HEK293 (cell line): ENCODE measurements around the gene CEP76.

Experiments
- CTCF ChIA-PET: fragments of 350-600 bp; formaldehyde crosslinking; extraction: SDS; loops from one replicate; lab custom pipeline; 2021; ENCODE audit warnings: antibody characterized with exemption; lab: Yijun Ruan, JAX
- POLR2A ChIA-PET: fragments of 300-600 bp; formaldehyde crosslinking; extraction: SDS; loops from one replicate; lab custom pipeline; 2020; ENCODE audit warnings: antibody characterized with exemption, inconsistent platforms; lab: Yijun Ruan, JAX
- H3K27ac ChIP-seq: fragments of 200-500 bp; sonication (Bioruptor generic); 2 replicates; pipeline ENCODE4 v1.5.1; 2014; ENCODE audit warnings: low read depth, low read length, control low read depth, inconsistent platforms; ENCODE audit errors: extremely low read depth
- H3K36me3 ChIP-seq, 2 experiments: fragments of 200-500 bp in 1 of 2; sonication (Bioruptor generic) in 1 of 2; 1 replicate in 1 of 2; 2 replicates in 1 of 2; pipeline ENCODE4 v1.5.1; 2014 to 2017; ENCODE audit warnings: inconsistent platforms in 2 of 2, low read length in 2 of 2; ENCODE audit not compliant: control insufficient read depth in 2 of 2, insufficient read depth in 1 of 2
- H3K4me1 ChIP-seq: fragments of 200-500 bp; sonication (Bioruptor generic); 2 replicates; pipeline ENCODE4 v1.5.1; 2014; ENCODE audit warnings: mild to moderate bottlenecking, low read length, inconsistent platforms; ENCODE audit not compliant: control insufficient read depth, insufficient read depth
- H3K4me3 ChIP-seq: 2 replicates; pipeline ENCODE4 v1.5.1; 2011; ENCODE audit warnings: low read depth, mild to moderate bottlenecking, control low read depth, low read length, moderate library complexity
- H3K9me3 ChIP-seq: fragments of 200-500 bp; sonication (Bioruptor generic); 2 replicates; pipeline ENCODE4 v1.5.1; 2014; ENCODE audit warnings: low read depth, low read length, inconsistent platforms; ENCODE audit not compliant: control insufficient read depth, insufficient read depth
- ELK4 ChIP-seq: IDR thresholded peaks from 2 replicates; pipeline ENCODE4 v1.6.1; 2011; ENCODE audit warnings: mild to moderate bottlenecking, low read depth, low read length, borderline replicate concordance
- KLF17 ChIP-seq: fragments of 450-650 bp; formaldehyde crosslinking; IDR thresholded peaks from 2 replicates; pipeline ENCODE4 v1.5.1; 2016; ENCODE audit warnings: missing biosample characterization, missing genetic modification characterization
- SP2 ChIP-seq: fragments of 450-650 bp; formaldehyde crosslinking; IDR thresholded peaks from 2 replicates; pipeline ENCODE4 v1.5.1; 2016; ENCODE audit warnings: missing biosample characterization, missing genetic modification characterization
- SP3 ChIP-seq: fragments of 450-650 bp; formaldehyde crosslinking; IDR thresholded peaks from 2 replicates; pipeline ENCODE4 v1.5.1; 2016; ENCODE audit warnings: missing biosample characterization, missing genetic modification characterization
- ZBTB20 ChIP-seq: fragments of 450-650 bp; formaldehyde crosslinking; IDR thresholded peaks from 2 replicates; pipeline ENCODE4 v1.5.1; 2016; ENCODE audit warnings: missing biosample characterization, missing genetic modification characterization
- ZEB2 ChIP-seq: fragments of 450-650 bp; formaldehyde crosslinking; IDR thresholded peaks from 2 replicates; pipeline ENCODE4 v1.5.1; 2016; ENCODE audit warnings: missing biosample characterization, missing genetic modification characterization
- ZNF18 ChIP-seq: fragments of 450-650 bp; formaldehyde crosslinking; IDR thresholded peaks from 2 replicates; pipeline ENCODE4 v1.5.1; 2016; ENCODE audit warnings: missing biosample characterization, missing genetic modification characterization
- ZNF280D ChIP-seq: fragments of 450-650 bp; formaldehyde crosslinking; IDR thresholded peaks from 2 replicates; pipeline ENCODE4 v1.5.1; 2016; ENCODE audit warnings: missing biosample characterization, missing genetic modification characterization
- ZNF610 ChIP-seq: fragments of 450-650 bp; formaldehyde crosslinking; IDR thresholded peaks from 2 replicates; pipeline ENCODE4 v1.5.1; 2016; ENCODE audit warnings: missing biosample characterization, missing genetic modification characterization, borderline replicate concordance
- ZNF654 ChIP-seq: fragments of 450-650 bp; formaldehyde crosslinking; IDR thresholded peaks from 2 replicates; pipeline ENCODE4 v1.5.1; 2016; ENCODE audit warnings: low read depth, missing biosample characterization, missing genetic modification characterization
- ZNF768 ChIP-seq: fragments of 450-650 bp; formaldehyde crosslinking; IDR thresholded peaks from 2 replicates; pipeline ENCODE4 v1.5.1; 2018; ENCODE audit warnings: missing biosample characterization, mild to moderate bottlenecking, missing genetic modification characterization
- TF ChIP-seq, protein P1 (sequence below): fragments of 450-650 bp; formaldehyde crosslinking; IDR thresholded peaks from 2 replicates; pipeline ENCODE4 v1.5.1; 2016; ENCODE audit warnings: missing biosample characterization, missing genetic modification characterization
- TF ChIP-seq, protein P2 (sequence below): fragments of 450-650 bp; formaldehyde crosslinking; IDR thresholded peaks from 2 replicates; pipeline ENCODE4 v1.5.1; 2016; ENCODE audit warnings: missing biosample characterization, missing genetic modification characterization
- TF ChIP-seq, protein P3 (sequence below): fragments of 450-650 bp; formaldehyde crosslinking; conservative IDR thresholded peaks from 2 replicates; pipeline ENCODE4 v1.5.1; 2016; ENCODE audit warnings: low read depth, missing biosample characterization, missing genetic modification characterization

CEP76 gene

GRCh38 chr18:12745095-12745795 lies 42.7 kb upstream of the CEP76 start (continued):
- TF ChIP-seq, protein P1, sequence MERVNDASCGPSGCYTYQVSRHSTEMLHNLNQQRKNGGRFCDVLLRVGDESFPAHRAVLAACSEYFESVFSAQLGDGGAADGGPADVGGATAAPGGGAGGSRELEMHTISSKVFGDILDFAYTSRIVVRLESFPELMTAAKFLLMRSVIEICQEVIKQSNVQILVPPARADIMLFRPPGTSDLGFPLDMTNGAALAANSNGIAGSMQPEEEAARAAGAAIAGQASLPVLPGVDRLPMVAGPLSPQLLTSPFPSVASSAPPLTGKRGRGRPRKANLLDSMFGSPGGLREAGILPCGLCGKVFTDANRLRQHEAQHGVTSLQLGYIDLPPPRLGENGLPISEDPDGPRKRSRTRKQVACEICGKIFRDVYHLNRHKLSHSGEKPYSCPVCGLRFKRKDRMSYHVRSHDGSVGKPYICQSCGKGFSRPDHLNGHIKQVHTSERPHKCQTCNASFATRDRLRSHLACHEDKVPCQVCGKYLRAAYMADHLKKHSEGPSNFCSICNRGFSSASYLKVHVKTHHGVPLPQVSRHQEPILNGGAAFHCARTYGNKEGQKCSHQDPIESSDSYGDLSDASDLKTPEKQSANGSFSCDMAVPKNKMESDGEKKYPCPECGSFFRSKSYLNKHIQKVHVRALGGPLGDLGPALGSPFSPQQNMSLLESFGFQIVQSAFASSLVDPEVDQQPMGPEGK: no peak
- TF ChIP-seq, all 188 proteins: peak for 0

GRCh38 chr18:12744103-12744502 lies 41.6 kb upstream of the CEP76 start:
- peaks cover 6% of the 10 kb centered on the region; the same call in 1 of the 2 replicates for H3K4me1 ChIP-seq
- H3K4me3 ChIP-seq: no peak overlapping the region
- ChIA-PET POLR2A (interaction anchor here (0.6 to 1.0 kb wide), 2 partner anchors 75 to 139 kb away, joined by 3 to 7 read pairs; no protein-coding TSS in a partner anchor), CTCF (interaction anchor here (0.6 to 7.2 kb wide), 20 partner anchors 9 to 415 kb away, joined by 3 to 70 read pairs (median 4); no protein-coding TSS in a partner anchor)
- H3K9me3 ChIP-seq: no peaks in the 10 kb centered on the region
- no peaks in the 10 kb centered on the region for H3K36me3 ChIP-seq
- no peak overlapping the region for H3K27ac ChIP-seq
- TF ChIP-seq SP2 (tag by site-specific recombination) (no peak), ZNF654 (tag by site-specific recombination) (peak; percentile 68), ZNF768 (tag by site-specific recombination) (no peak), ZNF280D (tag by site-specific recombination) (no peak), ELK4 (no peak), KLF17 (no peak), ZBTB20 (tag by site-specific recombination) (no peak), ZNF18 (tag by site-specific recombination) (no peak), ZNF610 (tag by site-specific recombination) (no peak), SP3 (tag by site-specific recombination) (no peak), ZEB2 (tag by site-specific recombination) (no peak)
- TF ChIP-seq, protein P2, sequence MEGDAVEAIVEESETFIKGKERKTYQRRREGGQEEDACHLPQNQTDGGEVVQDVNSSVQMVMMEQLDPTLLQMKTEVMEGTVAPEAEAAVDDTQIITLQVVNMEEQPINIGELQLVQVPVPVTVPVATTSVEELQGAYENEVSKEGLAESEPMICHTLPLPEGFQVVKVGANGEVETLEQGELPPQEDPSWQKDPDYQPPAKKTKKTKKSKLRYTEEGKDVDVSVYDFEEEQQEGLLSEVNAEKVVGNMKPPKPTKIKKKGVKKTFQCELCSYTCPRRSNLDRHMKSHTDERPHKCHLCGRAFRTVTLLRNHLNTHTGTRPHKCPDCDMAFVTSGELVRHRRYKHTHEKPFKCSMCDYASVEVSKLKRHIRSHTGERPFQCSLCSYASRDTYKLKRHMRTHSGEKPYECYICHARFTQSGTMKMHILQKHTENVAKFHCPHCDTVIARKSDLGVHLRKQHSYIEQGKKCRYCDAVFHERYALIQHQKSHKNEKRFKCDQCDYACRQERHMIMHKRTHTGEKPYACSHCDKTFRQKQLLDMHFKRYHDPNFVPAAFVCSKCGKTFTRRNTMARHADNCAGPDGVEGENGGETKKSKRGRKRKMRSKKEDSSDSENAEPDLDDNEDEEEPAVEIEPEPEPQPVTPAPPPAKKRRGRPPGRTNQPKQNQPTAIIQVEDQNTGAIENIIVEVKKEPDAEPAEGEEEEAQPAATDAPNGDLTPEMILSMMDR: peak; percentile 39; the same call in 1 of the 2 replicates
- TF ChIP-seq, protein P3, sequence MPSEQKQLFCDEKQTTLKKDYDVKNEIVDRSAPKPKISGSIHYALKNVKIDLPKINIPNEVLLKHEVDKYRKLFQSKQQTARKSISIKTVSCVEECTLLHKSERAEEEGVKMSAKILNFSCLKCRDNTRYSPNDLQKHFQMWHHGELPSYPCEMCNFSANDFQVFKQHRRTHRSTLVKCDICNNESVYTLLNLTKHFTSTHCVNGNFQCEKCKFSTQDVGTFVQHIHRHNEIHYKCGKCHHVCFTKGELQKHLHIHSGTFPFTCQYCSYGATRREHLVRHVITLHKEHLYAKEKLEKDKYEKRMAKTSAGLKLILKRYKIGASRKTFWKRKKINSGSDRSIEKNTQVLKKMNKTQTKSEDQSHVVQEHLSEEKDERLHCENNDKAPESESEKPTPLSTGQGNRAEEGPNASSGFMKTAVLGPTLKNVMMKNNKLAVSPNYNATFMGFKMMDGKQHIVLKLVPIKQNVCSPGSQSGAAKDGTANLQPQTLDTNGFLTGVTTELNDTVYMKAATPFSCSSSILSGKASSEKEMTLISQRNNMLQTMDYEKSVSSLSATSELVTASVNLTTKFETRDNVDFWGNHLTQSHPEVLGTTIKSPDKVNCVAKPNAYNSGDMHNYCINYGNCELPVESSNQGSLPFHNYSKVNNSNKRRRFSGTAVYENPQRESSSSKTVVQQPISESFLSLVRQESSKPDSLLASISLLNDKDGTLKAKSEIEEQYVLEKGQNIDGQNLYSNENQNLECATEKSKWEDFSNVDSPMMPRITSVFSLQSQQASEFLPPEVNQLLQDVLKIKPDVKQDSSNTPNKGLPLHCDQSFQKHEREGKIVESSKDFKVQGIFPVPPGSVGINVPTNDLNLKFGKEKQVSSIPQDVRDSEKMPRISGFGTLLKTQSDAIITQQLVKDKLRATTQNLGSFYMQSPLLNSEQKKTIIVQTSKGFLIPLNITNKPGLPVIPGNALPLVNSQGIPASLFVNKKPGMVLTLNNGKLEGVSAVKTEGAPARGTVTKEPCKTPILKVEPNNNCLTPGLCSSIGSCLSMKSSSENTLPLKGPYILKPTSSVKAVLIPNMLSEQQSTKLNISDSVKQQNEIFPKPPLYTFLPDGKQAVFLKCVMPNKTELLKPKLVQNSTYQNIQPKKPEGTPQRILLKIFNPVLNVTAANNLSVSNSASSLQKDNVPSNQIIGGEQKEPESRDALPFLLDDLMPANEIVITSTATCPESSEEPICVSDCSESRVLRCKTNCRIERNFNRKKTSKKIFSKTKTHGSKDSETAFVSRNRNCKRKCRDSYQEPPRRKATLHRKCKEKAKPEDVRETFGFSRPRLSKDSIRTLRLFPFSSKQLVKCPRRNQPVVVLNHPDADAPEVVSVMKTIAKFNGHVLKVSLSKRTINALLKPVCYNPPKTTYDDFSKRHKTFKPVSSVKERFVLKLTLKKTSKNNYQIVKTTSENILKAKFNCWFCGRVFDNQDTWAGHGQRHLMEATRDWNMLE (tag by site-specific recombination): no peak
